A673 (cell line): ENCODE data around the gene SBSN. TPM values are rescaled to one million over a fixed set of nuclear protein-coding genes. Genes with fewer than 3 reads are reported as not detected.

Source experiments
- BruUV-seq: library from RNA; stranded (reverse); fragments of 400-500 nt; replicated peaks from 2 replicates; lab custom pipeline; 2021; lab: Mats Ljungman, UMichigan
- CTCF ChIA-PET: fragments of 300-600 bp; sonication (Branson Sonifier 250); formaldehyde crosslinking; loops from one replicate; lab custom pipeline; 2022; ENCODE audit warnings: antibody characterized with exemption; lab: Charles Lee
- POLR2A ChIA-PET: fragments of 300-600 bp; sonication (Branson Sonifier 250); formaldehyde crosslinking; loops from one replicate; lab custom pipeline; 2022; ENCODE audit warnings: antibody characterized with exemption; ENCODE audit not compliant: low non-redundant PET; lab: Charles Lee
- DNase-seq: peaks from one replicate; pipeline ENCODE4 v3.0.0-alpha.2; 2015; ENCODE audit warnings: low spot score
- H3K27ac ChIP-seq: fragments of 200-600 bp; sonication (generic); 2 replicates; pipeline ENCODE4 v1.5.1; 2016; ENCODE audit warnings: mixed run types, low read depth, mild to moderate bottlenecking, mixed read lengths, antibody characterized with exemption, low read length; ENCODE audit not compliant: poor library complexity, severe bottlenecking
- H3K27me3 ChIP-seq: fragments of 200-600 bp; sonication (generic); replicated peaks from 2 replicates; pipeline ENCODE4 v1.6.1; 2017; ENCODE audit warnings: mixed run types, low read depth, mild to moderate bottlenecking, mixed read lengths, antibody characterized with exemption, low read length; ENCODE audit not compliant: insufficient read depth, poor library complexity
- H3K36me3 ChIP-seq: fragments of 200-600 bp; sonication (generic); 2 replicates; pipeline ENCODE4 v1.6.1; 2016; ENCODE audit warnings: mixed run types, mild to moderate bottlenecking, mixed read lengths, antibody characterized with exemption, low read length; ENCODE audit not compliant: insufficient read depth, poor library complexity, severe bottlenecking
- H3K4me1 ChIP-seq: fragments of 200-600 bp; sonication (generic); 2 replicates; pipeline ENCODE4 v1.6.1; 2017; ENCODE audit warnings: mixed run types, mild to moderate bottlenecking, mixed read lengths, antibody characterized with exemption, low read length; ENCODE audit not compliant: insufficient read depth, poor library complexity, severe bottlenecking
- H3K4me3 ChIP-seq: fragments of 200-600 bp; sonication (generic); 2 replicates; pipeline ENCODE4 v1.5.1; 2016; ENCODE audit warnings: low read depth, mixed run types, mild to moderate bottlenecking, mixed read lengths, low read length; ENCODE audit not compliant: poor library complexity, severe bottlenecking
- H3K9me3 ChIP-seq: fragments of 200-600 bp; sonication (generic); 2 replicates; pipeline ENCODE4 v1.6.1; 2016; ENCODE audit warnings: mixed run types, low read depth, mild to moderate bottlenecking, mixed read lengths, antibody characterized with exemption, low read length; ENCODE audit not compliant: poor library complexity, severe bottlenecking
- EZH2 ChIP-seq: fragments of 200-600 bp; sonication (generic); IDR thresholded peaks from 2 replicates; pipeline ENCODE4 v1.6.1; 2017; ENCODE audit warnings: borderline replicate concordance, low read depth, mild to moderate bottlenecking, mixed read lengths, antibody characterized with exemption, low read length; ENCODE audit not compliant: poor library complexity, severe bottlenecking
- intact Hi-C: fragments of 100-400 bp; cut with micrococcal nuclease; formaldehyde crosslinking; loops from one replicate; pipeline ENCODE4 v1.10.0; 2022; ENCODE audit not compliant: unreplicated experiment
- total RNA-seq: library from RNA; stranded (reverse); gene quantifications from 2 replicates; pipeline ENCODE4 v1.2.3, GENCODE V29; 2021
- TF ChIP-seq, protein P1 (sequence below): fragments of 300-800, 200-600 bp; sonication (generic); conservative IDR thresholded peaks from 2 replicates; pipeline ENCODE4 v1.5.1; 2017; ENCODE audit warnings: low read depth, mild to moderate bottlenecking, antibody characterized with exemption, low read length, moderate library complexity, mixed read lengths

SBSN gene
- total RNA-seq, 1 experiment from 2014 or later, result not detected

DNA sequence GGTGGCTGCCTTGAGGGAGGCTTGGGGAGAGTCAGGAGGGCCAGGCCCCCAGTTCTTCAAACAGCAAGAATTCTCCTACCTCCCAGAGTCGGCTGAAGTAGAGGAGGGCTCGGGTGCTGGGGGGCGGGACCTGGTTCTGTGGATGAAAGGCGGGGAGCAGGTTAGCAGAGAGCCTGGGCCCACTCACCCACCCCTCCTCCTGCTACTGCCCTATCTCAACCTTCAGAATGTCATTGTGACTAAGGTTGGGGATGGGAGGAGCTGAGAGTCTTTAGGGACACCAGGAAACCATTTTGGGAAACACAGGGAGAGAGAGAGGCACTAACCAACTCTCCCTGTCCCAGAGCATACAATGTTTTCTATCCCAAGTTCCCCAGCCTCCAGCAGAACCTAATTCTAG lies 25.4 kb downstream of the SBSN start:
- Histone ChIP-seq H3K27ac (no peak overlapping the region), H3K4me1 (no peaks in the 10 kb centered on the region), H3K4me3 (no peak overlapping the region), H3K9me3 (no peaks in the 10 kb centered on the region), H3K27me3 (peaks cover 47% of the 10 kb centered on the region), H3K36me3 (no peaks in the 10 kb centered on the region)
- DNase-seq, result no peak
- ChIA-PET CTCF (no interaction called here), POLR2A (no interaction called here)
- no TSS peak for BruUV-seq
- intact Hi-C loops, result no loop called here
- TF ChIP-seq, protein P1, sequence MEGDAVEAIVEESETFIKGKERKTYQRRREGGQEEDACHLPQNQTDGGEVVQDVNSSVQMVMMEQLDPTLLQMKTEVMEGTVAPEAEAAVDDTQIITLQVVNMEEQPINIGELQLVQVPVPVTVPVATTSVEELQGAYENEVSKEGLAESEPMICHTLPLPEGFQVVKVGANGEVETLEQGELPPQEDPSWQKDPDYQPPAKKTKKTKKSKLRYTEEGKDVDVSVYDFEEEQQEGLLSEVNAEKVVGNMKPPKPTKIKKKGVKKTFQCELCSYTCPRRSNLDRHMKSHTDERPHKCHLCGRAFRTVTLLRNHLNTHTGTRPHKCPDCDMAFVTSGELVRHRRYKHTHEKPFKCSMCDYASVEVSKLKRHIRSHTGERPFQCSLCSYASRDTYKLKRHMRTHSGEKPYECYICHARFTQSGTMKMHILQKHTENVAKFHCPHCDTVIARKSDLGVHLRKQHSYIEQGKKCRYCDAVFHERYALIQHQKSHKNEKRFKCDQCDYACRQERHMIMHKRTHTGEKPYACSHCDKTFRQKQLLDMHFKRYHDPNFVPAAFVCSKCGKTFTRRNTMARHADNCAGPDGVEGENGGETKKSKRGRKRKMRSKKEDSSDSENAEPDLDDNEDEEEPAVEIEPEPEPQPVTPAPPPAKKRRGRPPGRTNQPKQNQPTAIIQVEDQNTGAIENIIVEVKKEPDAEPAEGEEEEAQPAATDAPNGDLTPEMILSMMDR, result no peak
- TF ChIP-seq EZH2, result no peak

DNA sequence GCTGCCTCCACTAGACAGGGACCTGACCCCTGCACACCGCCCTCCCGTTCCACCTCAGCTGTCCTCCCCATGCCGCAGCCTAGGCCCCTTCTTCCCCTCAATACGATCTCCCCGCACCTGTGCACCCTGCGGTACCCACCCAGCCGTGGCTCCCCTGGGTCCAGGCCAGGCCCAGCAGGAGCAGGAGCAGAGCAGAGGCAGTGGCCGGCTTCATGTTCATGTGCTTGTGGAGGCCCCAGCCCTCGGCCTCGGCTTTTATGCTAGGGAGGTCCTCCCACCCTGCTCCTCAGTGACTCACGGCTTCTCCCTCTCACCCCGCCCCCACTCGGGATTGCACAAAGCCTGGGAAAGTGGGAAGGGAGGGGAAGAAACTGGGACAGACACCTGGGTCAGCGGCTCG lies 26.4 kb downstream of the SBSN start:
- POLR2A ChIA-PET, result no interaction called here
- Histone ChIP-seq H3K27ac (no peak overlapping the region), H3K9me3 (no peaks in the 10 kb centered on the region), H3K27me3 (peaks cover 37% of the 10 kb centered on the region), H3K4me3 (no peak overlapping the region), H3K4me1 (no peaks in the 10 kb centered on the region), H3K36me3 (no peaks in the 10 kb centered on the region)
- CTCF ChIA-PET, result no interaction called here
- BruUV-seq, result no TSS peak
- intact Hi-C loops, result no loop called here
- TF ChIP-seq, protein P1, result no peak
- no peak for TF ChIP-seq EZH2
- no peak for DNase-seq

DNA sequence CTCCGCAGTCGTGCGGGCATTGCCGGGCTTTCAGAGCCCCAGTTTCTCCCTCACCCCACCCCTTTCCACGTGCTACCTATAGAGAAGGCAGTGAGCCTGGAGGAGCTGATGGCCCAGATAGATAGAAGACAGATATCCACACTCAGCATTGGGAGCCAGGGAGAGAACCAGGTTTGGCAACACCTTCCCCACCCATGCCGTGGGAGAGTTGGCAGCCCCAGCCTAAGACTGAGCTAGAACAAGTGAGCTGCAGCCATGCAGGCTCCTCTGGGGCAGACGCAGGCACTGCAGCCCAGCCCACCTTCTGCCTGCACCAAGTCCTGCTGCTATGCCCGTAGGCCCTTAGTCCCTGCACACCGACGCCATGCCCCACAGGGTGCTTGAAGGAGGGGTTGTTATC lies 27.5 kb downstream of the SBSN start:
- ChIA-PET POLR2A (no interaction called here), CTCF (no interaction called here)
- no peak overlapping the region for H3K27ac ChIP-seq
- intact Hi-C loops, result no loop called here
- DNase-seq, result no peak
- BruUV-seq, result no TSS peak
- no peaks in the 10 kb centered on the region for H3K4me1 ChIP-seq
- no peaks in the 10 kb centered on the region for H3K9me3 ChIP-seq
- H3K36me3 ChIP-seq, result no peaks in the 10 kb centered on the region
- H3K4me3 ChIP-seq, result no peak overlapping the region
- TF ChIP-seq, protein P1, result no peak
- TF ChIP-seq EZH2, result no peak
- peaks cover 26% of the 10 kb centered on the region for H3K27me3 ChIP-seq
